HG03139 (cell line): ENCODE results near the gene LYZL4.

Experiments
- ATAC-seq: cut with Tn5 transposase; IDR thresholded peaks from one replicate; pipeline ENCODE4 v1.9.1; 2021; ENCODE audit not compliant: unreplicated experiment

The LYZL4 gene

GRCh38 chr3:42410370-42411131 lies at the start of gene LYZL4:
LYZL4 (minus strand) TSS chr3:42410610; CDS start chr3:42407251, 3,359 bp downstream.
- ATAC-seq = no peak

- no peak for ATAC-seq
Observed at GRCh38 chr3:42459151-42459550, 48.7 kb upstream of the LYZL4 start.

- no peak for ATAC-seq
Observed at GRCh38 chr3:42456211-42456610, 45.8 kb upstream of the LYZL4 start.

- ATAC-seq = no peak
Observed at GRCh38 chr3:42451546-42452230, 41.3 kb upstream of the LYZL4 start.

- no peak for ATAC-seq
Observed at GRCh38 chr3:42451116-42451515, 40.7 kb upstream of the LYZL4 start.

- ATAC-seq = no peak
Observed at GRCh38 chr3:42450567-42450966, 40.2 kb upstream of the LYZL4 start.

- no peak for ATAC-seq
Observed at GRCh38 chr3:42447481-42447880, 37.1 kb upstream of the LYZL4 start.

- no peak for ATAC-seq
Observed at GRCh38 chr3:42446111-42447050, 36.0 kb upstream of the LYZL4 start.

GRCh38 chr3:42443819-42444436 lies 33.5 kb upstream of the LYZL4 start:
- ATAC-seq = no peak

- ATAC-seq = no peak
Observed at GRCh38 chr3:42443292-42443691, 32.9 kb upstream of the LYZL4 start.

- ATAC-seq = no peak
Observed at GRCh38 chr3:42442640-42443039, 32.2 kb upstream of the LYZL4 start.

- no peak for ATAC-seq
Observed at GRCh38 chr3:42441791-42442190, 31.4 kb upstream of the LYZL4 start.

- no peak for ATAC-seq
Observed at GRCh38 chr3:42440924-42441323, 30.5 kb upstream of the LYZL4 start.

- ATAC-seq = no peak
Observed at GRCh38 chr3:42439261-42440115, 29.1 kb upstream of the LYZL4 start.

GRCh38 chr3:42438758-42439157 lies 28.3 kb upstream of the LYZL4 start:
- ATAC-seq = no peak

- ATAC-seq = no peak
Observed at GRCh38 chr3:42438193-42438592, 27.8 kb upstream of the LYZL4 start.

GRCh38 chr3:42434777-42435380 lies 24.5 kb upstream of the LYZL4 start:
- ATAC-seq = no peak

- ATAC-seq = no peak
Observed at GRCh38 chr3:42432485-42432884, 22.1 kb upstream of the LYZL4 start.

- no peak for ATAC-seq
Observed at GRCh38 chr3:42430781-42431532, 20.5 kb upstream of the LYZL4 start.
